ENCODE results near the gene CFAP221.

The CFAP221 gene

DNA sequence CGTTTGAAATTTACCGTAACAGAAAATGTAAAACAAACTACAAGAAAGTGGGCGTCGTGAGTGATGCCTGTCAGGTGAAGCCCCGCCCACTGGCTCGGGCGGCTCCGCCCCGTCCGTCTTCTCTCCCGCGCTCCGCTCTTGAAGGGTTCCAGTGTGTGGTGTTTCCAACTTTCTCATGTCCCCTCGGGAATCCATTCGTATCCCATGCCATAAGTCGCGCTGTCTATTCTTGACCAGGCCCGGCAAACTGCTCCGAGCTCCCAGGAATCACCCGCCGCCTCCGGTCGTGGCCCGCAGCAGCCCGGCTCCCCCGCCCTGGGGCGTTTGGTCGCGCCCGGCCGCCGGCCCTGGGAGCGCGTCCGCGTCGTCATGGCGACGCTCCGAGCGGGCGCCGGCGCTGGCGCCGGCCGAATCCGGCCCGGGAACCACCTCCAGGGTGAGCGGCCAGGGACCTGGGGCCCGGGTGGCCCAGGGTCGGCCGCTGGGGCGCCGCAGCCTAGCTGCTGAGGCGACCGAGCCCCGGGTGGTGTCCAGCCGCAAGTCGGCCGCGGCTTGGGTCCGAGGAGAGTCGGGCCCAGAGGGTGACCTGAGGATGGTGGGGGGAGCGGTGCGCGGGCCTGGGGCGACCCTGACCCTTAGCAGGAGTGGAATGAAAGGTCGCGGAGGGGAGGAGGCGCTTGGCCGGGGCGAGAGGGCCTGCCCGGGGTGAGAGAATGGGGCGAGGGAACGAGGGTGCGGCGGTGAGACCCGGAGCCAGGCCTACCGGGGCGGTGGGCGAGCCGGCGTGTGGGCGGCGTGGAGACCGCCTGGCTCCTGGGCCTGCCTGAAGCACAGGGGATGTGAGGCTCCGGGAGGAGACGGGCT, at the start of gene CFAP221:
CFAP221 (plus strand) TSS at position 375 of the 864 bp plus-strand sequence. CDS start 1,683 bp downstream, outside the sequence.
- DNase-seq, result peak; percentile 7

- no peak for DNase-seq
Measured at GRCh38 chr2:119495948-119496347, 48.3 kb upstream of the CFAP221 start.

DNA sequence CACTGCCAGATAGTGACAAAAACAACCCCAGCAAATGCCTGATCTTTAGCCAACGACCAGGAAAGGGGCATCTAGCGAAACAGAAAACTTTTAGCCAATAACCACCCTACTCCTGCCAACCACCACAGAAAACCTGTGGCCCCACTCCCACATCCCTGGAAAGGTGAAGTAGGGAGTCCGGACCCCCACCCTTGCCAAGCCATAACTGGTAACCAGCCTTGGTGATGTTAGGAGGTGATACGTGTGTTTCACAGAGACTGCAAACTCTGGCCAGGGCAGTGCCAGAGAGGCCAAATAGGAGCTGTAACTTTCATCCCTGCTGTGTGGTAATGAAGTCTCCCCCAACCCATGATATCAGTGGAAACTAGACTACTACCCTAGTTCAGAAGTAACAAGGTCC, 47.6 kb upstream of the CFAP221 start:
- DNase-seq, result no peak

DNA sequence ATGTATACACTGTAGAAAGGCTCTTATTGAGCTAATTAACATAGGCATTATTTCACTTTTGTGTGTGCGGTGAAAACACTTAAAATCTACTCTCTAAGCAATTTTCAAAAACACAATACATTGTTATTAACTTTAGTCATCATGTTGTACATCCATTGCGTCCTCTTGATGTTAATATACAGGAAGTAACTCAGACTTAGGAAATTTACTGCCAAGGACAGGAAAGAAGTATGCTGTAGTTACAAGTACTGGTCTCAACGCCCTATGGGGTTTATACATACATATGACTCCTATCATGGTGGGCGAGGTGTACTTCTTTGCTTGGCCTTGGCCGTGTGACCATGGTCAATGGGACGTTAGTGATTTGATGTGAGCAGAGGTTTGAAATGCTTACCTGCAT, 35.5 kb upstream of the CFAP221 start:
- DNase-seq, result no peak

DNA sequence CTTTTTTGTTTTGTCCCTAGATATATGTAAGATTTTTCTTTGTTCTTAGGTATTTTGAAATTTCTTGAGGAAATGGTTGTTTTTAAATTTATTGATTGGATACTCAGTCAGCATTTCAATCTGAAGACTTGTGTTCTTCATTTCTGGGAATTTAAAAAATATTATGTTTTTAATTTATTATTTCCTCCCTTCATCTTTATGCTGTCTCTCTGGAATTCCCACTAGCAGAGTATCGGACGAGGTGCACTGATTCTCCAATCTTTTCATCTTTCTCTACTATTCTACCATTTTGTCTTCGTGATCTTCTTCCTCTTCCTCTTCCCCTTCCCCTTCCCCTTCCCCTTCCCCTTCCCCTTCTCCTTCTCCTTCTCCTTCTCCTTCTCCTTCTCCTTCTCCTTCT, 32.3 kb upstream of the CFAP221 start:
- DNase-seq, result no peak

- no peak for DNase-seq
Measured at GRCh38 chr2:119512946-119513345, 31.3 kb upstream of the CFAP221 start.

DNA sequence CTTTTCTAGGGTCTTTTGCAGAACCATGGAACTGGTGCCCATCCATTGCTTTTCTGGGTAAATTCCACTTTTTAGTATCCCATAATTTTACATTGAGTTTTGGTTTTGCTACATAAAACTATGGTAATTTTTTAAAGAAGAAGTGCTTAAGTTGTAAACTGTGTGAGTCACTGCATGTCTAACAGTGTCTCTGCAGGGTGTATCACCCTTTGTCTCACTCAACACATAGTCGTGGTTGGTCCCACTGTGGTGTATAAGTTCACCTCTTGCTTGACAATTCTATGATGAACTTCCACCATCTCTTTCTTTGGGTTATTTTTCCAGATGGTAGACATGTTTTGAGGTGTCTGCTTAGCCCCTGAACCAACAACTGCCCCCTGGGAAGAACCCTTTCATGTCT, 30.4 kb upstream of the CFAP221 start:
- no peak for DNase-seq

DNA sequence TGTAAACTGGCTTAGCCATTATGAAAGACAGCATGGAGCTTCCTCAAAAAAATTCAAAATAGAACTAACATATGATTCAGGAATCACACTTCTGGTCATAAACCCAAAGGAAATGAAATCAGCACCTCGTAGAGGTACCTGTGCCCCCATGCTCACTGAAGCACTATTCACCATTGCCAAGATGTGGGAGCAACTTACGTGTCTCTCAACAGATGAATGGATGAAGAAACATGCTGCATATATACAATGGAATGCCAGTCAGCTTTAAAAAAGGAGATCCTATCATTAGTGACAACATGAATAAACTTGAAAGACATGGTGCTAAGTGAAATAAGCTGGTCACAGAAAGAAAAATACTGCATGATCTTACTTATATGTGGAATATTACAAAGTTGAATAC, 28.1 kb upstream of the CFAP221 start:
- DNase-seq, result no peak

GRCh38 chr2:119517433-119517832, 26.8 kb upstream of the CFAP221 start:
- DNase-seq, result peak; percentile 15

DNA sequence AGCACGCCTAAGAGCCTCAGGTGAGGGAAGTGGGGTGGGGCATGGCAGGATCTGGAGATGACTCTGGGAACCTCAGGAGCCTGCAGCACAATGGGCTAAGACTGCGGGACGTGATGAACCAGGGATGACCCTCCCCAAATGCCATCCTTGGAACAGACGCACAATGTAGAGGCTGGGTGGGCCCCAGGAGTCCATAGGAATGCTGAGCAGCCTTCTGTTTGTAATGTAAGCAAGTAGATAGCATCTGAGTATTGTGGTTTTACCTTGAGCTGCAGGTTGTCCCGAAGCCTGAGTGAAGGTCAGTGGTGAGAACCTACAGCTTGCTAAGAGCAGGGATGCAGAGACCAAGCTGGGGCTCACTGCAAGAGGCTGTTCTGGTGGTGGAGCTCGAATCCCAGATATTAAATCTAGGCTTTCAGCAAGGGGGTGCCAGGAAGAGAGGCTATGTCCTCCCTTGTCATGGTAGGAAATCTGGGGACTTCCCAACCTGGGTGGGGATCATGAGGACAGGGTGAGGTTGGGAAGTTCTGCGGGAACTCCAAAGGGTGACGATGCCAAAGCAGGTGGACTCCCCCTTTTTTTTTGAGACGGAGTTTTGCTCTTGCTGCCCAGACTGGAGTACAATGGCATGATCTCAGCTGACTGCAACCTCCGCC, 25.7 kb upstream of the CFAP221 start:
- no peak for DNase-seq

DNA sequence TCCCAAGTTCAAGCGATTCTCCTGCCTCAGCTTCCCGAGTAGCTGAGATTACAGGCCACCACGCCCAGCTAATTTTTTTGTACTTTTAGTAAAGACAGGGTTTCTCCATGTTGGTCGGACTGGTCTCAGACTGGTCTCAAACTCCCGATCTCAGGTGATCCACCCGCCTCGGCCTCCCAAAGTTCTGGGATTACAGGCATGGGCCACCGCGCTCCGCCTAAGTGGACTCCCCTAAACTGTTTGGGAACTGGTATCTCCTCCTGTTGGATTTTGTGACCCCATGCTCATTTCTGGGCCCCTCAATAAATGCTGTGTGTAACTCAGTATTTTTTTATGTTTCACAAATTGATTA, 25.2 kb upstream of the CFAP221 start:
- DNase-seq, result no peak

- no peak for DNase-seq
Measured at GRCh38 chr2:119520696-119521432, 23.4 kb upstream of the CFAP221 start.

- no peak for DNase-seq
Measured at GRCh38 chr2:119521433-119522050, 22.7 kb upstream of the CFAP221 start.

DNA sequence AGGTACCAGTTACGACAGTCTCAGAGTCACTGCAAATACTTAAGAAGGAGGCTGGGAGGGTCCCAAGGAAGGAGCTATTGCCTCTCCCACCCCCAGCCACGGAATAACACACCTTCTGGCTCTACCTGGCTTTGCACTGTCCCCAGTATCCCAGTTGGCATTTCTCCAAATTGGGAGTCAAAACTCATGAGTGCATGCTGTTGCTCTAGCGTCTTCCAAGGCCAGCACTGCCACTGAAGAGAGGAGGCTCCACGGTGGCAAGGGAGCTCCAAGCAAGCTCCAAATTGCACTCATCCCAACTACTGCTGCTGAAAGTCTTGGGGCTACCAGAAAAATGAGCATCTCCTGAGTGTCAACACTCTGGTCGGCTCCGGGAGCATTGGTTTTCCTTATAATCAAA, 21.6 kb upstream of the CFAP221 start:
- no peak for DNase-seq

DNA sequence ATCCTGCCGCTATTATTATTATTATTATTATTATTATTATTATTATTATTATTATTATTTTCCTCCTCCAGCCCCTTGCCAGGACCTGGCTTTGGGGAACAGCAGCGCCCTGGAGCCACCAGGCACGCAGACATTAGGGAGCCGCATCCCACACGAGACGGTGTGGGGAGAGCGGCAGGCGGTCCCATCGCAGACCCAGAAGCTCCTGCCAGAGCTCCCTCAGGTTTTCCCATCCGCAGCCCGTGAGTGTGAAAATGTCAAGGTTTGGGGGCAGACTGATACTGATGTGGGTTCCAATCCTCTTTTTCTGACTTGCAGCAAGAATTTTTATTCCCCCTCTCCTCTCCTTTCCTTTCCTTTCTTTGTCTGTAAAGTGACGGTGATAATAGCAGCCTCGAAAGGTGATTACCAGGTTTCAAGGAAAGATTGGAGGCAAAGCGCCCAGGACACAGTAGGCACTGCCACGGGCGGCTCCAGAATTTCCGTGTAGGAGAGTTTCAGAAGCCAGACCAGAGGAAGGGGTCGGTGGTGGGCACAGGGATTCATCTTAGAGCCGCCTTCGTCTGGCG, 20.8 kb upstream of the CFAP221 start:
- DNase-seq, result no peak

- DNase-seq, result no peak
Measured at GRCh38 chr2:119523952-119524694, 20.1 kb upstream of the CFAP221 start, which contains the start of gene SCTR. Gene SCTR (minus strand): TSS chr2:119524483. CDS start chr2:119524226, 257 bp downstream.

GRCh38 chr2:119525614-119526013, 18.6 kb upstream of the CFAP221 start:
- no peak for DNase-seq

DNA sequence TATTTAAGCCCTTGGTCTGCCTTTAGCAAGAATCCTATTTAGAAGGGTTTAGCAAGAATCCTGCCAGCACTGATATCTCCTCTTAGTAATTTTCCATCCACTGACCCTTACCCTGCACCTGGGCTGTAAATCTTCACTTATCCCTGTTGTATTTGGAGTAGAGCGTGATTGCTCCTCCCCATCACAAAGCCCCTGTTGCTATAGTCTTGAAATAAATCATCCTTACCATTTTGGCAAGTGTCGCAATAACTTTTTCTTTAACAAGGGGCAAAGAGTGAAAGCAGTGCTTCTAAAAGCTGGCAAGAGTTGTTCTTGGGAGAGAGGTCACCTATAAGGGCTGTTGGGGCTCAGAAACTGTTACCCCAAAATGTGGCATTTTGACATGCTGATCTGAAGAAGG, 16.2 kb upstream of the CFAP221 start:
- DNase-seq, result no peak

DNA sequence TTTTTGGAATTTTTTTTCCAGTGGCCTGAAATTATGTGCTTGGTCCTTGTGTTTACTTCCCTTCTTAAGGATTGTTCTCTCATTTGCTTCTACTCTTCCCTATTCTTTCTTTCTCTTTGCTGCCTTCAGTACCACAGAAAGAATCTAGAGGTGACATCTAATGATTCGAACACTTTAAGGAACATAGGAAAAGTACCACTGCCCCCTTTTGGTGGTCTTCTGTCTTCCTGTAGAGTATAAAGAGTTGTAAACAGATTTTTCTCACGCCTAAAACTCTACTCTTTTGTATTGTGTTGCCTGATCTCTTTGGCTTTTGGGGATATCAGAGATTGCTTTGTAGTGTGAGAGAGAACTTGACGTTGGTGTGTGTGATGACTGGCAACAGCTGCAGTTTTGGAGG, 13.0 kb upstream of the CFAP221 start:
- DNase-seq, result no peak

- no peak for DNase-seq
Measured at GRCh38 chr2:119533560-119533959, 10.7 kb upstream of the CFAP221 start.

GRCh38 chr2:119536211-119536610, 8.0 kb upstream of the CFAP221 start:
- no peak for DNase-seq

DNA sequence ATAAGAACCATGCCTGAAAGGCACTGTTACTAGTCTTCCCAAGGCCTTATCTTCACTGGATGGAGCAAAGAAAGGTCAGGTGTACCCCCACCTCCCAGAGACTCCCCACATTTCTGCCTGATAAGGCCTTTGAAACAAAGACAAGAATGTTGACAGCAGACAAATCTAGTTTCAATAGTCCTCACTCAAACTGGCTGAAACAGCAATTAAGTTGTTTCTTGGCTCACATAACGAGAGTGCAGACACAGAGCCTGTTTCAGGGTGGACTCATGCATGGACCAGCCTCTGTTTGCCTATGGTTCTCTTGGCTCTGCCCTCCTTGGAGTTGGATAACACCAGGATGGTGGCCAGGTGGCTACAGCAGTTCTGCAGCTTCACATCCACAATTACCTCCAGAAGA, 7.5 kb upstream of the CFAP221 start:
- DNase-seq, result no peak
